ENCODE measurements around the gene PSMD6. TPM values are rescaled to one million over a fixed set of nuclear protein-coding genes. Genes with fewer than 3 reads are reported as not detected.

The PSMD6 gene
- polyA plus RNA-seq, 3 donors: 54.6 to 135 (median 101) TPM

DNA sequence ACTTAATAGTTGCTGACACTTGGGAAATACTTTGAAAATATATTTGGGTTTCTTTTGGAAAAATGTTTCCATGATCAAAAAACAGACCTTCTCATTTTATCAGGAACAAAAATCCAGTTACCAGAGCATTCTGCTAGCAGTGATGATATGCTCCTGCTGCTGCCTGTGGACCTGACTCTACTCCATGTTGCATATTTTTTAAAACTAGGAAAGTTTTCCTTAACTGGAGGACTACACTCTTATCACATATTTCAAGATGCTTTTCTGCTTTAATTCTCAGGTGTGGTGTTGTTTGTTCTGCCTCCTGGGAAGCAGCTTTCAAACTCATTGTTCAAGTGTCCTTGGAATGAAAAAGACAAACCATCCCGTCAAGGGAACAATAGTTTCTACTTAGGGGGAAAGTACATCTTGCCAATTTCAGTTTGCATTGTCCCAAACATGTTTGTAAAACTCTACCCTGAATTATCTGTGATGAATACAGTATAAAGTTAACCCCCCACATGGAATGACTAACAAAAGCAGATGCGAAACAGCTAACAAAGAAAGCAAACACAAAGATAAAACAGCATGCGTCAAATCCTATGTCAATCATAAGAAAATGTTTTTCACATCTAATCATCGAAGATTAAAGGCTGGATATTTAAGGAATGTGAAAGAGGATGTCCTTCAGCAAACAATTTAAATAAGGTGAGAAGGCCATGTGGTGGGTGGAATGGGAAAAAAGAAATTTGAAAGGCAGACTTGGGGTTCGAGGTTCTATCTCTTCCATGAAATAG is 40.1 kb upstream of the PSMD6 start:
- H3K27me3 Mint-ChIP-seq (ENCODE audit: low read depth in 3 of 3): peaks cover 3 to 10% (median 4%) of the 10 kb centered on the region in 3 donors
- no peaks in the 10 kb centered on the region for H3K4me1 Mint-ChIP-seq
- Histone ChIP-seq H3K36me3 (replicated peaks in 1 of 2; ENCODE audit: control insufficient read depth in 1 of 2, insufficient read depth in 2 of 2, low read length in 2 of 2) (no peaks in the 10 kb centered on the region), H3K4me2 (replicated peaks; ENCODE audit: extremely low read depth, low read length, poor library complexity, severe bottlenecking) (no peak overlapping the region), H3K79me2 (ENCODE audit: insufficient read depth, low read length) (no peaks in the 10 kb centered on the region), H3K9me3 (replicated peaks in 1 of 2; ENCODE audit: control insufficient read depth in 1 of 2, insufficient read depth in 1 of 2, low read length in 2 of 2) (no peaks in the 10 kb centered on the region), H3K9ac (ENCODE audit: insufficient read depth, low read length, poor library complexity, severe bottlenecking) (no peak overlapping the region), H3K4me1 (ENCODE audit: control insufficient read depth in 1 of 2, insufficient read depth in 2 of 2, low read length in 2 of 2) (no peaks in the 10 kb centered on the region), H3K27me3 (ENCODE audit: control insufficient read depth in 2 of 2, insufficient read depth in 2 of 2, low read length in 2 of 2) (no peaks in the 10 kb centered on the region), H2AFZ (ENCODE audit: insufficient read depth, low read depth, low read length, poor library complexity, severe bottlenecking) (no peak overlapping the region), H3K27ac (ENCODE audit: low read depth in 1 of 2, low read length in 2 of 2) (no peak overlapping the region), H4K20me1 (ENCODE audit: insufficient read depth, low read length) (no peaks in the 10 kb centered on the region), H3K4me3 (replicated peaks in 1 of 3; ENCODE audit: low read depth in 2 of 3, low read length in 3 of 3) (no peak overlapping the region)
- no peak overlapping the region for H3K27ac Mint-ChIP-seq
- H3K9me3 Mint-ChIP-seq: peaks cover 0 to 5% (median 0%) of the 10 kb centered on the region in 7 donors
- no CpG with 5 or more reads among the region's 5 CpGs for WGBS (ENCODE audit: insufficient coverage)
- TF ChIP-seq, protein P1, sequence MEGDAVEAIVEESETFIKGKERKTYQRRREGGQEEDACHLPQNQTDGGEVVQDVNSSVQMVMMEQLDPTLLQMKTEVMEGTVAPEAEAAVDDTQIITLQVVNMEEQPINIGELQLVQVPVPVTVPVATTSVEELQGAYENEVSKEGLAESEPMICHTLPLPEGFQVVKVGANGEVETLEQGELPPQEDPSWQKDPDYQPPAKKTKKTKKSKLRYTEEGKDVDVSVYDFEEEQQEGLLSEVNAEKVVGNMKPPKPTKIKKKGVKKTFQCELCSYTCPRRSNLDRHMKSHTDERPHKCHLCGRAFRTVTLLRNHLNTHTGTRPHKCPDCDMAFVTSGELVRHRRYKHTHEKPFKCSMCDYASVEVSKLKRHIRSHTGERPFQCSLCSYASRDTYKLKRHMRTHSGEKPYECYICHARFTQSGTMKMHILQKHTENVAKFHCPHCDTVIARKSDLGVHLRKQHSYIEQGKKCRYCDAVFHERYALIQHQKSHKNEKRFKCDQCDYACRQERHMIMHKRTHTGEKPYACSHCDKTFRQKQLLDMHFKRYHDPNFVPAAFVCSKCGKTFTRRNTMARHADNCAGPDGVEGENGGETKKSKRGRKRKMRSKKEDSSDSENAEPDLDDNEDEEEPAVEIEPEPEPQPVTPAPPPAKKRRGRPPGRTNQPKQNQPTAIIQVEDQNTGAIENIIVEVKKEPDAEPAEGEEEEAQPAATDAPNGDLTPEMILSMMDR (IDR thresholded peaks at IDR 0.05): no peak
- no peak overlapping the region for H3K4me3 Mint-ChIP-seq
- no peak for DNase-seq
- intact Hi-C loops (cut with micrococcal nuclease): no loop called here
- no peaks in the 10 kb centered on the region for H3K36me3 Mint-ChIP-seq

DNA sequence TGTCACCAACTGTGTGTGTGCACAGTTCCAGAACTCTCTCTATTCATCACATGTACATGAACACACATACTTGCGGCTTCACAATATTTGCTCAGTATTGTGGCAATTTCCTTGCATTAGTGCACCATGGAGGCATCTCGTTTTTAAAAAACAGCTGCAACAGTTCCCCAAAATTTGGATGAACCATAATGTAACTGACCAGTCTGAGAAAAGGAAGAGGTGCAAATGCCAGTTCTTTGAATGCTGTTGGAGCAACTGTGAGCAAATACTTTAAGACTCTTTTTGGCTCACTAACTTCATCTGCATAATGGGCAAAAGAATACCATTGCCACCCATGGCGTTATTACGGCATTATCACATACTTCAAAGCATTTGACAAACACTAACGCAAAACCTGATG is 38.3 kb upstream of the PSMD6 start:
- intact Hi-C loops (cut with micrococcal nuclease): no loop called here
- no peak overlapping the region for H3K4me3 Mint-ChIP-seq
- no peak for DNase-seq

More for the DNA sequence above, 38.3 kb upstream of the PSMD6 start:
- Histone ChIP-seq H3K9ac (ENCODE audit: insufficient read depth, low read length, poor library complexity, severe bottlenecking) (no peak overlapping the region), H3K4me3 (replicated peaks in 1 of 3; ENCODE audit: low read depth in 2 of 3, low read length in 3 of 3) (no peak overlapping the region), H3K27ac (ENCODE audit: low read depth in 1 of 2, low read length in 2 of 2) (no peak overlapping the region), H3K4me2 (replicated peaks; ENCODE audit: extremely low read depth, low read length, poor library complexity, severe bottlenecking) (no peak overlapping the region), H3K9me3 (replicated peaks in 1 of 2; ENCODE audit: control insufficient read depth in 1 of 2, insufficient read depth in 1 of 2, low read length in 2 of 2) (no peaks in the 10 kb centered on the region), H2AFZ (ENCODE audit: insufficient read depth, low read depth, low read length, poor library complexity, severe bottlenecking) (no peak overlapping the region), H4K20me1 (ENCODE audit: insufficient read depth, low read length) (no peaks in the 10 kb centered on the region), H3K79me2 (ENCODE audit: insufficient read depth, low read length) (no peaks in the 10 kb centered on the region), H3K36me3 (replicated peaks in 1 of 2; ENCODE audit: control insufficient read depth in 1 of 2, insufficient read depth in 2 of 2, low read length in 2 of 2) (no peaks in the 10 kb centered on the region), H3K4me1 (ENCODE audit: control insufficient read depth in 1 of 2, insufficient read depth in 2 of 2, low read length in 2 of 2) (no peaks in the 10 kb centered on the region), H3K27me3 (ENCODE audit: control insufficient read depth in 2 of 2, insufficient read depth in 2 of 2, low read length in 2 of 2) (peaks cover 0 to 3% of the 10 kb centered on the region in 2 donors)
- Mint-ChIP-seq H3K9me3 (peaks cover 0 to 4% (median 0%) of the 10 kb centered on the region in 7 donors), H3K4me1 (no peaks in the 10 kb centered on the region), H3K36me3 (no peaks in the 10 kb centered on the region), H3K27me3 (ENCODE audit: low read depth in 3 of 3) (peaks cover 4 to 10% (median 8%) of the 10 kb centered on the region in 3 donors), H3K27ac (no peak overlapping the region)
- WGBS (ENCODE audit: insufficient coverage): 67% methylated on average over 2 of the region's 5 CpGs
- TF ChIP-seq, protein P1 (IDR thresholded peaks at IDR 0.05): no peak

Data from CD14-positive monocyte (primary cell).